ENCODE measurements around the gene STKLD1. TPM values are rescaled to one million over a fixed set of nuclear protein-coding genes. Genes with fewer than 3 reads are reported as not detected.
A peak's percentile ranks its signal among the peaks of the same experiment; 100 is the strongest.

Gene STKLD1
- total RNA-seq, 4 donors from 2014 or later, result 0.22 to 1.0 (median 0.69) TPM

DNA sequence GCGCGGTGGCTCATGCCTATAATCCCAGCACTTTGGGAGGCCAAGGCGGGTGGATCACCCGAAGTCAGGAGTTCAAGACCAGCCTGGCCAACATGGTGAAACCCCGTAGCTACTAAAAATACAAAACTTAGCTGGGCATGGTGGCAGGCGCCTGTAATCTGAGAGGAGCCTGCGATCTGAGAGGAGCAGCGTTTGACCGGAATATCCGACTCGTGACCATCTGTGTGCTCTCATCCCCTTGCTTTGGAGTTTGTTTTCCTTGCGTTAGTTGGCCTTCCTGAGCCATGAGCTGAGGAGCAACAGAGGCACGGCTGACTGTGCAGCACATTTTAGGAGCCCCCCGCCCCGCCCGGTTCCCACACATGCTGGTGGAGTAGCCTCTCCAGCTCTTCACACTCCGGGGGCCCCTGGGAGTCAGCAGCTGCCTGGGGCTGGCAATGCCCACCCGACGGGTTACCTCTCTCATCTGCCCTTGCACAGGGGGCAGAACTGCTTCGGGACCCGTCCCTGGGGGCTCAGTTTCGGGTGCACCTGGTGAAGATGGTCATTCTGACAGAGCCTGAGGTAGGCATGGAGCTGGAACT, 49.0 kb downstream of the STKLD1 start:
- TF ChIP-seq POLR2A (IDR thresholded peaks at IDR 0.05), result no peak
- TF ChIP-seq EP300 (IDR thresholded peaks at IDR 0.05), result no peak
- TF ChIP-seq, protein P1, sequence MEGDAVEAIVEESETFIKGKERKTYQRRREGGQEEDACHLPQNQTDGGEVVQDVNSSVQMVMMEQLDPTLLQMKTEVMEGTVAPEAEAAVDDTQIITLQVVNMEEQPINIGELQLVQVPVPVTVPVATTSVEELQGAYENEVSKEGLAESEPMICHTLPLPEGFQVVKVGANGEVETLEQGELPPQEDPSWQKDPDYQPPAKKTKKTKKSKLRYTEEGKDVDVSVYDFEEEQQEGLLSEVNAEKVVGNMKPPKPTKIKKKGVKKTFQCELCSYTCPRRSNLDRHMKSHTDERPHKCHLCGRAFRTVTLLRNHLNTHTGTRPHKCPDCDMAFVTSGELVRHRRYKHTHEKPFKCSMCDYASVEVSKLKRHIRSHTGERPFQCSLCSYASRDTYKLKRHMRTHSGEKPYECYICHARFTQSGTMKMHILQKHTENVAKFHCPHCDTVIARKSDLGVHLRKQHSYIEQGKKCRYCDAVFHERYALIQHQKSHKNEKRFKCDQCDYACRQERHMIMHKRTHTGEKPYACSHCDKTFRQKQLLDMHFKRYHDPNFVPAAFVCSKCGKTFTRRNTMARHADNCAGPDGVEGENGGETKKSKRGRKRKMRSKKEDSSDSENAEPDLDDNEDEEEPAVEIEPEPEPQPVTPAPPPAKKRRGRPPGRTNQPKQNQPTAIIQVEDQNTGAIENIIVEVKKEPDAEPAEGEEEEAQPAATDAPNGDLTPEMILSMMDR (IDR thresholded peaks at IDR 0.05), result no peak
- Histone ChIP-seq H3K27me3 (peaks cover 0 to 34% of the 10 kb centered on the region in 2 donors), H3K4me1 (peaks cover 0 to 20% (median 2%) of the 10 kb centered on the region in 4 donors), H3K4me3 (no peak overlapping the region), H3K9me3 (no peaks in the 10 kb centered on the region), H3K27ac (no peak overlapping the region), H3K36me3 (peaks cover 0 to 31% (median 0%) of the 10 kb centered on the region in 3 donors)
- no peak for DNase-seq (ENCODE audit: low spot score in 2 of 2)
- WGBS, 2 donors, result 89 to 92% methylated on average over 20 to 22 of the region's 22 CpGs

DNA sequence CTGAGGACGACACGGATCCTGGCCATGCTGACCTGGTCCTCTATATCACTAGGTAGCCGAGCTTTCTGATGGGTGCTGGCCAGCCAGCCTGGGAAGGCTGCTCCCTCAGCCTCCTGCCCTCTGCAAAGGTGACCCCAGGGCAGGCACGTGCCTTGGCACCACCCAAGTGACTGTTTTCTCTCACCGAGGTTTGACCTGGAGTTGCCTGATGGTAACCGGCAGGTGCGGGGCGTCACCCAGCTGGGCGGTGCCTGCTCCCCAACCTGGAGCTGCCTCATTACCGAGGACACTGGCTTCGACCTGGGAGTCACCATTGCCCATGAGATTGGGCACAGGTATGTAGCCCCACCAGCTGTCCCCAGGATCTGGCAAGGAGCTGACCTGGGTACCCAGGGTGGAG, 49.8 kb downstream of the STKLD1 start:
- no peak overlapping the region for H3K27ac ChIP-seq
- no peak for DNase-seq (ENCODE audit: low spot score in 2 of 2)
- TF ChIP-seq EP300 (IDR thresholded peaks at IDR 0.05) (no peak), POLR2A (IDR thresholded peaks at IDR 0.05) (no peak)
- TF ChIP-seq, protein P1 (IDR thresholded peaks at IDR 0.05), result no peak
- 79 to 92% methylated on average over 3 to 11 of the region's 11 CpGs for WGBS, 2 donors
- H3K36me3 ChIP-seq, result peaks cover 0 to 31% (median 0%) of the 10 kb centered on the region in 3 donors
- no peaks in the 10 kb centered on the region for H3K9me3 ChIP-seq
- no peak overlapping the region for H3K4me3 ChIP-seq
- peaks cover 0 to 34% of the 10 kb centered on the region in 2 donors for H3K27me3 ChIP-seq
- peaks cover 0 to 20% (median 2%) of the 10 kb centered on the region in 4 donors for H3K4me1 ChIP-seq

DNA sequence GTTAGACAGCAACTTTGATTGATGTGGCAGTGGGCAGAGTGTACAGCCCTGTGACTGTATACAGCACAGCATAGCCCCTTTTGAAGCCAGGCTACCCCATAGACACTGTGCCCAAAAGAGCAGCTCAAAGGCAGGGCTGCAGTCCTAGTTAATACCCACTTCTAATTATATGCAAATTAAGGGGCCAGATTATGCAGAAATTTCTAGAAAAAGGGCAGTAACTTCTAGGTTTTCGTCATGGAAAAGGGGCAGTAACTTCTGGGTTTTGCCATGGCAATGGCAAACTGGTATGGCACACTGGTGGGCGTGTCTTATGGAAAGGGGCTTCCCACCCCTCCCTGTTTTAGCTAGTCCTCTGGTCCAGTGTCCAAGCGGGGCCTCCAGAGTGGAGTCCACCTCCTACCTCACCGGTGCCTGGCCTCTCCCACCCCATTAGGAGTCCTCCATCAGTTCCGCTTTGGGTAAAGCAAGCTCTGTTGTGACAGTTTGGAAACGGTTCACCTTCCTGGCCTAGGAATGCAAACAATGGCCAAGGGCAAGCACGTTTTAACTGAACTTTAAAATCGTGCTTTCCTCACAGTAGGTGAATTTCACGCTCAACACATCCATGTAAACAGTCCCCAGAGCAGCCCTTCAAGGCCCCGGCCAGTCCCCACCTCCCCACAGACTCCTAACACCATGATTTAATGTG, 51.6 kb downstream of the STKLD1 start:
- H3K4me3 ChIP-seq, result no peak overlapping the region
- WGBS, 2 donors, result 56 to 59% methylated on average over 10 of the region's 10 CpGs
- peaks cover 0 to 34% of the 10 kb centered on the region in 2 donors for H3K27me3 ChIP-seq

DNA sequence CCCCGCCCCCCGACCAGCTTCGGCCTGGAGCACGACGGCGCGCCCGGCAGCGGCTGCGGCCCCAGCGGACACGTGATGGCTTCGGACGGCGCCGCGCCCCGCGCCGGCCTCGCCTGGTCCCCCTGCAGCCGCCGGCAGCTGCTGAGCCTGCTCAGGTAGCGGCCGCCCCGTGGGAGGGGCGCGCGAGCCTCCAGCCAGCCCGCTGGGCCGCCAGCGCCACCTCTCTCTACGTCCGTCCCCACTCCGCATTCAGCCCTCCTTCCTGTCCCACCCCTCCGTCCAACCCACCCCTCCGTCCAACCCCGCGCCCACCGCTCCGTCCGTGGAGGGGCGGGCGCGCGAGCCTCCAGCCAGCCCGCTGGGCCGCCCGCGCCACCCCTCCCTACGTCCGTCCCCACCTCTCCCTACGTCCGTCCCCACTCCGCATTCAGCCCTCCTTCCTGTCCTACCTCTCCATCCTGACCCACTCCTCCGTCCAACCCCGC, 52.5 kb downstream of the STKLD1 start:
- Histone ChIP-seq H3K27me3 (peaks cover 0 to 34% of the 10 kb centered on the region in 2 donors), H3K9me3 (no peaks in the 10 kb centered on the region), H3K4me1 (peaks cover 0 to 20% (median 2%) of the 10 kb centered on the region in 4 donors), H3K27ac (no peak overlapping the region), H3K36me3 (peaks cover 0 to 31% (median 0%) of the 10 kb centered on the region in 3 donors), H3K4me3 (peak overlapping the region in 2 of 4 donors; percentile 21 to 40)
- TF ChIP-seq, protein P1 (IDR thresholded peaks at IDR 0.05), result no peak
- TF ChIP-seq POLR2A (IDR thresholded peaks at IDR 0.05), result no peak
- TF ChIP-seq EP300 (IDR thresholded peaks at IDR 0.05), result no peak
- WGBS, 2 donors, result 0 to 2% methylated on average over 27 to 39 of the region's 57 CpGs
- no peak for DNase-seq (ENCODE audit: low spot score in 2 of 2)

More for the DNA sequence above, 51.6 kb downstream of the STKLD1 start:
- Histone ChIP-seq H3K36me3 (peaks cover 0 to 31% (median 0%) of the 10 kb centered on the region in 3 donors), H3K4me1 (peaks cover 0 to 20% (median 2%) of the 10 kb centered on the region in 4 donors), H3K9me3 (no peaks in the 10 kb centered on the region), H3K27ac (no peak overlapping the region)
- TF ChIP-seq, protein P1 (IDR thresholded peaks at IDR 0.05), result no peak
- TF ChIP-seq EP300 (IDR thresholded peaks at IDR 0.05) (no peak), POLR2A (IDR thresholded peaks at IDR 0.05) (no peak)
- DNase-seq (ENCODE audit: low spot score in 2 of 2), result no peak

DNA sequence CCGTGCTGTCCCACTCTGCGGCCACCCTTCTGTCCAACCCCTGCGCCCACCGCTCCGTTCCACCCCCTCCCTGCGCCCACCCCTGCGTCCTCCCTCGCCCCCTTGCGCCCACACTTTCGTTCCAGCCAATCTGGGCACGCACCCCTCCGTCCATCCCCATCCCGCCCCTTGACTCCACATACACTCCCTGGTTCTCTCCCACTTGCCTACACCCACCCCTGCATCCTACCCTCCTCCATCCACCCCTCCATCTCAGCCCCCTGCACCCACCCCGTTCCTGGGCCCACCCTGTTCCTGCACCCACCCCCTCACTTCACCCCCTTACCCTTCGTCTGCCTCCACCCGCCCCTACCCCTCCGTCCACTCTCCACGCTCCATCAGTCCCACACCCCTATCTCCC, 53.0 kb downstream of the STKLD1 start:
- TF ChIP-seq EP300 (IDR thresholded peaks at IDR 0.05) (no peak), POLR2A (IDR thresholded peaks at IDR 0.05) (no peak)
- TF ChIP-seq, protein P1 (IDR thresholded peaks at IDR 0.05), result no peak
- no peak overlapping the region for H3K4me3 ChIP-seq
- no peak for DNase-seq (ENCODE audit: low spot score in 2 of 2)
- peaks cover 0 to 20% (median 2%) of the 10 kb centered on the region in 4 donors for H3K4me1 ChIP-seq
- 5 to 8% methylated on average over 17 to 18 of the region's 18 CpGs for WGBS, 2 donors
- no peak overlapping the region for H3K27ac ChIP-seq
- H3K9me3 ChIP-seq, result no peaks in the 10 kb centered on the region
- peaks cover 0 to 34% of the 10 kb centered on the region in 2 donors for H3K27me3 ChIP-seq
- H3K36me3 ChIP-seq, result peaks cover 0 to 28% (median 0%) of the 10 kb centered on the region in 3 donors

All from tibial nerve (tissue), 4 donors.